WTC11 (cell line): ENCODE data around the gene HOXD10. TPM values are rescaled to one million over a fixed set of nuclear protein-coding genes. Genes with fewer than 3 reads are reported as not detected.

Source experiments
- ATAC-seq: fragments of 200-7000 bp; cut with Tn5 transposase; 2 replicates; pipeline ENCODE4 v1.10.0; 2021; ENCODE audit warnings: mild to moderate bottlenecking, moderate library complexity
- CTCF ChIA-PET: fragments of 300-600 bp; sonication (Branson Sonifier 250); formaldehyde crosslinking; loops from one replicate; lab custom pipeline; 2021; ENCODE audit warnings: antibody characterized with exemption; lab: Charles Lee
- POLR2A ChIA-PET: fragments of 350-600 bp; sonication (Branson Sonifier 250); formaldehyde crosslinking; loops from one replicate; lab custom pipeline; 2021; ENCODE audit warnings: antibody characterized with exemption; lab: Charles Lee
- DNase-seq: peaks from one replicate; pipeline ENCODE4 v3.0.0; 2021; ENCODE audit warnings: low spot score
- H3K27ac Mint-ChIP-seq: 2 replicates; pipeline ENCODE4 v1.8.0; 2021; ENCODE audit warnings: mixed read lengths
- H3K27me3 Mint-ChIP-seq: 2 replicates; pipeline ENCODE4 v1.8.0; 2021; ENCODE audit warnings: low read depth, mild to moderate bottlenecking, moderate library complexity, mixed read lengths
- H3K36me3 Mint-ChIP-seq: 2 replicates; pipeline ENCODE4 v1.8.0; 2021; ENCODE audit warnings: mixed read lengths
- H3K4me1 Mint-ChIP-seq: 2 replicates; pipeline ENCODE4 v1.8.0; 2022; ENCODE audit warnings: mixed read lengths
- H3K4me3 Mint-ChIP-seq: 2 replicates; pipeline ENCODE4 v1.8.0; 2021; ENCODE audit warnings: mild to moderate bottlenecking, moderate library complexity, mixed read lengths
- H3K9me3 Mint-ChIP-seq: 2 replicates; pipeline ENCODE4 v1.8.0; 2021; ENCODE audit warnings: mixed read lengths
- ATF1 ChIP-seq: sonication (generic); formaldehyde crosslinking; IDR thresholded peaks from 2 replicates; pipeline ENCODE4 v1.8.1; 2023; ENCODE audit warnings: mild to moderate bottlenecking, moderate library complexity, missing genetic modification reagents
- CDX4 ChIP-seq: fragments of 250-450 bp; sonication (Bioruptor Pico); IDR thresholded peaks from 2 replicates; pipeline ENCODE4 v1.9.0; 2021; ENCODE audit warnings: moderate library complexity, mild to moderate bottlenecking, inconsistent platforms, borderline replicate concordance
- ETV6 ChIP-seq: sonication (generic); formaldehyde crosslinking; IDR thresholded peaks from 2 replicates; pipeline ENCODE4 v1.8.1; 2022; ENCODE audit warnings: mild to moderate bottlenecking, missing genetic modification reagents
- GTF2I ChIP-seq: fragments of 250-450 bp; sonication (Bioruptor Pico); conservative IDR thresholded peaks from 2 replicates; pipeline ENCODE4 v1.4.0; 2021; ENCODE audit warnings: mild to moderate bottlenecking
- JAZF1 ChIP-seq: fragments of 250-450 bp; sonication (Bioruptor Pico); IDR thresholded peaks from 2 replicates; pipeline ENCODE4 v1.9.0; 2021; ENCODE audit warnings: moderate library complexity, mild to moderate bottlenecking, inconsistent platforms
- KAT7 ChIP-seq: sonication (generic); formaldehyde crosslinking; IDR thresholded peaks from 2 replicates; pipeline ENCODE4 v1.8.1; 2023; ENCODE audit warnings: missing genetic modification reagents, mild to moderate bottlenecking, borderline replicate concordance
- MXD4 ChIP-seq: fragments of 250-450 bp; sonication (Bioruptor Pico); IDR thresholded peaks from 2 replicates; pipeline ENCODE4 v1.8.0; 2021; ENCODE audit warnings: mild to moderate bottlenecking, moderate library complexity, borderline replicate concordance
- NR2C2 ChIP-seq: sonication (generic); formaldehyde crosslinking; IDR thresholded peaks from 2 replicates; pipeline ENCODE4 v1.8.0; 2022; ENCODE audit warnings: mild to moderate bottlenecking, missing genetic modification reagents
- TEAD1 ChIP-seq: sonication (generic); formaldehyde crosslinking; IDR thresholded peaks from 2 replicates; pipeline ENCODE4 v1.8.0; 2022; ENCODE audit warnings: mild to moderate bottlenecking, missing genetic modification reagents
- ZBTB21 ChIP-seq: sonication (generic); formaldehyde crosslinking; IDR thresholded peaks from 2 replicates; pipeline ENCODE4 v1.8.1; 2023; ENCODE audit warnings: mild to moderate bottlenecking, missing genetic modification reagents, borderline replicate concordance
- ZBTB43 ChIP-seq: sonication (generic); formaldehyde crosslinking; IDR thresholded peaks from 2 replicates; pipeline ENCODE4 v1.8.1; 2023; ENCODE audit warnings: mild to moderate bottlenecking, missing genetic modification reagents
- ZNF138 ChIP-seq: sonication (generic); formaldehyde crosslinking; conservative IDR thresholded peaks from 2 replicates; pipeline ENCODE4 v1.8.1; 2022; ENCODE audit warnings: mild to moderate bottlenecking, moderate library complexity, missing genetic modification reagents
- ZNF423 ChIP-seq: fragments of 250-450 bp; sonication (Bioruptor Pico); IDR thresholded peaks from 2 replicates; pipeline ENCODE4 v2.1.2; 2022; ENCODE audit warnings: mild to moderate bottlenecking, moderate library complexity
- total RNA-seq: library from RNA; stranded (reverse); gene quantifications from 3 replicates; pipeline ENCODE4 v1.2.3, GENCODE V29; 2021
- TF ChIP-seq, protein P1 (sequence below): sonication (generic); formaldehyde crosslinking; conservative IDR thresholded peaks from 2 replicates; pipeline ENCODE4 v1.8.1; 2022; ENCODE audit warnings: mild to moderate bottlenecking, missing genetic modification reagents

The HOXD10 gene
- total RNA-seq, 1 experiment from 2014 or later = not detected

DNA sequence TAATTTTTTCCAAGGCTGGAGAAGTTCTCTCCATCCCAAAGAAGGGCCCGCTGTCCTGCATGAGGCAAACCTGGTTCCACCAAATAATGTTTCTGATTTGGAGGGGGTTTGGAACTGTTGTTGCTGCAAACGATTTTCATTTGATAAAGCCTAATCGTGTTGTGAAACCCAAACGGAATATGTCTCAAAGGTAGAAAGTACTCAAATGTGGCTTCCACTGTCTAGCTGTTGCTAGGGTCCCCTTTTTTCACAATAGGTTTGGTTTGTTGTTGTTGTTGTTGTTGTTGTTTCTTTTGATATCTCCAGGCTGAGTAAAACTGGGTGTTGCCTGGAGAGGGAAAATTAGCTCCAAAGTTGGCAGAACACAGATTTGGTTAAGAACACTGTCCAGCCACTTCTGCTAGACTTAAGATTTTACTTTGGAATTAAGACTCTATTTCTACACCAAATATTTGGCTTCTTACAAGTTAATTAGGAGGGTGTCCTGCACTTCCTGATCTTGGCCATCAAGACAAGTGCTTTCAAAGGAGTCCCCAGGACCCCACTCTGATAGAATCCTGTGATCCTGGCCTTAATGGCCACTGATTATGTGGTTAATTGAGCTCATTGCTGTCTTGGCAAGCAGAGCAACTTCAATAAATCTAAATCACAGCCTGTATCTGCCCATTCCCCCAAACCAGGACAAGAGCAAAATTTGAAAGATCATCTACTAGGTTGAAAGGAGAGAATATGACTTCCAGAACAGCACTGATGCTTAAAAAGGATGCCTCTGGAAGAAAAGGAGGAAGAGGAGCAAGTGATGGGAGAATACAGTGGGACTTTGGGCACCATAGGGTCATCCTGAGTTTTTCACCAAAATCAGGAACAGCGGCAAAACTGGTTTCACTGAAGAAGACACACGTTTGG, 27.4 kb upstream of the HOXD10 start:
- H3K4me3 Mint-ChIP-seq = no peak overlapping the region
- no peak for DNase-seq
- POLR2A ChIA-PET = no interaction called here

GRCh38 chr2:176089843-176090395, 26.7 kb upstream of the HOXD10 start:
- Mint-ChIP-seq H3K27me3 (peaks cover 97% of the 10 kb centered on the region), H3K27ac (no peak overlapping the region), H3K4me3 (no peak overlapping the region), H3K9me3 (no peaks in the 10 kb centered on the region), H3K4me1 (peaks cover 48% of the 10 kb centered on the region), H3K36me3 (peaks cover 9% of the 10 kb centered on the region)
- DNase-seq (no peak), ATAC-seq (no peak)
- no peak for TF ChIP-seq CDX4 (CRISPR knock-in tag)
- ChIA-PET POLR2A (no interaction called here), CTCF (interaction anchor here (2.4 kb wide), 1 partner anchor 8 kb away, joined by 27 read pairs; no protein-coding TSS in a partner anchor)

More for the DNA sequence above, 27.4 kb upstream of the HOXD10 start:
- peaks cover 97% of the 10 kb centered on the region for H3K27me3 Mint-ChIP-seq
- TF ChIP-seq NR2C2 (CRISPR knock-in tag) (no peak), GTF2I (CRISPR knock-in tag) (no peak), MXD4 (CRISPR knock-in tag) (no peak), TEAD1 (no peak), JAZF1 (CRISPR knock-in tag) (no peak)
- H3K9me3 Mint-ChIP-seq = no peaks in the 10 kb centered on the region
- ATAC-seq = no peak
- peaks cover 46% of the 10 kb centered on the region for H3K4me1 Mint-ChIP-seq
- CTCF ChIA-PET = interaction anchor here (0.9 to 2.4 kb wide), 4 partner anchors 9 to 22 kb away, joined by 3 to 27 read pairs (median 4); no protein-coding TSS in a partner anchor
- no peak overlapping the region for H3K27ac Mint-ChIP-seq
- H3K36me3 Mint-ChIP-seq = peaks cover 9% of the 10 kb centered on the region

DNA sequence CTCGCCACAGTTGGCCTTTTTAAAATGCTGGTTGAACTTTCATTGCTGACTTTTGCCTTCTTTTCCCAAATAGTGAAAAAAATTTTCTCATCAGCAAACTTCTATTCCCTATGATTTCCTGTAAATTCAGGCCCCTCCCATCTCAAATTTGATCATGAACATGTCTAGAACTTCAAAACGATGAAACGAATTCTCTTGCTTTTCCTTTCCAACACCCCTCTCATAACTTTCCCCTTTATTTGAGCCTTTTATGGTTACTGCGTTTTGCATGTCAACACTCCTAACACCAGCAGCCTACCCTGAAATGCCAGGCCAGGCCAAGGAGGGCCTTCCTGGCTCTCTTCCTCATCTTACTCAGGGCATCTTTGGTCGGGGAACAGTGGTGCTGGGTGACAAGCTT, 25.7 kb upstream of the HOXD10 start:
- ATAC-seq = no peak
- Mint-ChIP-seq H3K4me1 (peaks cover 52% of the 10 kb centered on the region), H3K9me3 (no peaks in the 10 kb centered on the region), H3K27me3 (peaks cover 97% of the 10 kb centered on the region), H3K4me3 (no peak overlapping the region), H3K27ac (no peak overlapping the region), H3K36me3 (peaks cover 9% of the 10 kb centered on the region)
- DNase-seq = no peak
- TF ChIP-seq ATF1 (CRISPR knock-in tag) (no peak), KAT7 (CRISPR knock-in tag) (no peak), ZBTB21 (CRISPR knock-in tag) (no peak), ZBTB43 (no peak), ETV6 (no peak), ZNF423 (CRISPR knock-in tag) (no peak), ZNF138 (CRISPR knock-in tag) (no peak)
- TF ChIP-seq, protein P1, sequence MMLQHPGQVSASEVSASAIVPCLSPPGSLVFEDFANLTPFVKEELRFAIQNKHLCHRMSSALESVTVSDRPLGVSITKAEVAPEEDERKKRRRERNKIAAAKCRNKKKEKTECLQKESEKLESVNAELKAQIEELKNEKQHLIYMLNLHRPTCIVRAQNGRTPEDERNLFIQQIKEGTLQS = no peak
- ChIA-PET POLR2A (no interaction called here), CTCF (interaction anchor here (0.9 kb wide), 1 partner anchor 14 kb away, joined by 3 read pairs; no protein-coding TSS in a partner anchor)
